ENCODE data around the gene TRIM65.
A peak's percentile ranks its signal among the peaks of the same experiment; 100 is the strongest.
"Not testable (repeated sequence)": the region's sequence is repeated elsewhere in the genome, so short reads cannot be mapped to it uniquely, and the experiment has no call there.

The TRIM65 gene

GRCh38 chr17:75851693-75851991 lies 45.1 kb downstream of the TRIM65 start:
- not testable (repeated sequence) for H3K4me1 ChIP-seq (ENCODE audit: control insufficient read depth, insufficient read depth, low read length); H3K27me3 ChIP-seq (ENCODE audit: control insufficient read depth, insufficient read depth, low read length); H3K4me3 ChIP-seq (ENCODE audit: low read length); H3K9me3 ChIP-seq (ENCODE audit: control insufficient read depth, insufficient read depth, low read length); H3K27ac ChIP-seq (ENCODE audit: low read length); DNase-seq (ENCODE audit: low read depth, low spot score)
- no CpG with 5 or more reads among the region's 15 CpGs for WGBS (ENCODE audit: insufficient coverage, insufficient read length)
- H3K36me3 ChIP-seq (ENCODE audit: control insufficient read depth, insufficient read depth, low read length) = peaks cover 22% of the 10 kb centered on the region

GRCh38 chr17:75850928-75851692 lies 45.6 kb downstream of the TRIM65 start:
- DNase-seq (ENCODE audit: low read depth, low spot score) = no peak
- Histone ChIP-seq H3K4me1 (ENCODE audit: control insufficient read depth, insufficient read depth, low read length) (no peaks in the 10 kb centered on the region), H3K27ac (ENCODE audit: low read length) (no peak overlapping the region), H3K27me3 (ENCODE audit: control insufficient read depth, insufficient read depth, low read length) (no peaks in the 10 kb centered on the region), H3K9me3 (ENCODE audit: control insufficient read depth, insufficient read depth, low read length) (no peaks in the 10 kb centered on the region), H3K36me3 (ENCODE audit: control insufficient read depth, insufficient read depth, low read length) (peaks cover 25% of the 10 kb centered on the region), H3K4me3 (ENCODE audit: low read length) (no peak overlapping the region)
- WGBS (ENCODE audit: insufficient coverage, insufficient read length) = no CpG with 5 or more reads among the region's 12 CpGs

- Histone ChIP-seq H3K9me3 (ENCODE audit: control insufficient read depth, insufficient read depth, low read length) (no peaks in the 10 kb centered on the region), H3K36me3 (ENCODE audit: control insufficient read depth, insufficient read depth, low read length) (peaks cover 29% of the 10 kb centered on the region), H3K4me3 (ENCODE audit: low read length) (no peak overlapping the region), H3K4me1 (ENCODE audit: control insufficient read depth, insufficient read depth, low read length) (peaks cover 4% of the 10 kb centered on the region), H3K27ac (ENCODE audit: low read length) (no peak overlapping the region), H3K27me3 (ENCODE audit: control insufficient read depth, insufficient read depth, low read length) (no peaks in the 10 kb centered on the region)
- no peak for DNase-seq (ENCODE audit: low read depth, low spot score)
- no CpG with 5 or more reads among the region's 9 CpGs for WGBS (ENCODE audit: insufficient coverage, insufficient read length)
Observed at GRCh38 chr17:75849724-75850123, 47.0 kb downstream of the TRIM65 start.

- peaks cover 29% of the 10 kb centered on the region for H3K36me3 ChIP-seq (ENCODE audit: control insufficient read depth, insufficient read depth, low read length)
- no CpG with 5 or more reads among the region's 11 CpGs for WGBS (ENCODE audit: insufficient coverage, insufficient read length)
- H3K4me1 ChIP-seq (ENCODE audit: control insufficient read depth, insufficient read depth, low read length) = peaks cover 5% of the 10 kb centered on the region
- no peak overlapping the region for H3K27ac ChIP-seq (ENCODE audit: low read length)
- DNase-seq (ENCODE audit: low read depth, low spot score) = no peak
- no peaks in the 10 kb centered on the region for H3K27me3 ChIP-seq (ENCODE audit: control insufficient read depth, insufficient read depth, low read length)
- no peaks in the 10 kb centered on the region for H3K9me3 ChIP-seq (ENCODE audit: control insufficient read depth, insufficient read depth, low read length)
- no peak overlapping the region for H3K4me3 ChIP-seq (ENCODE audit: low read length)
Observed at GRCh38 chr17:75849279-75849646, 47.5 kb downstream of the TRIM65 start.

DNA sequence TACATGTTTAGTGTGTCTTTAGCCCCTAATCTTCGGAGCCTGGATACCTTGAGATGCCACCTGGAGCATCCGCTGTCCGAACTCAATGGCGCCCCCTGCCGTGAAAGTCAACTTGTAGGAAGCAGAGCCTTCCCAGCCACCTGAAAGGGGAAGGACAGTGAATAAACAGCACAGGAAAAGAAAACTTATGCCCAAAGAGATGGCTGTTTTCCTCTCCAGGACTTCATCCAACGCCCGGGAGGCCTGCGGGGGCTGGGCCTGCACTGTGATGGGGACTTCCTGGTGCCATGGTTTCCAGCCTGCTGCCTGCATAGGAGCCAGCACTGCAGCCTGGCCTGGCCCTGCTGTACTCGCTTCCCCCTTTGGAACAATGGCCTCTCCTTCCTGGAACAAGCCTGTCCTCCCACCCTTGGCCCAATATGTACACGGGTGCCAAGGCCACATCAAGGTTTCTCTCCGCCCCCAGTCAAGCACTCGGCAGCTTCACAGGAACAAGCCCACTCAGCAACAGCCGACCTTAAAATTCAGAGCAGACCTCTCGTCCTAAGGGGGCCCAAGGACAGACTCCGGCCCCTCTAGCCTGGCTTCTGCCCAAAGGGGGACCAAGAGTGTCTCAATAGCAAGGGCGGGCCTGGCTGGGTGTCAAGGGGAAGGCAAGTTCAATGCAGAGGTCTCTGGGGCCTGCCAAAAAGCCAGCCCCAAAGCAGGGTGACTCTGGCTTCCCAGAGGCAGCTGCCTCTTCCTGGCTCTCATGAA lies 48.0 kb downstream of the TRIM65 start:
- no CpG with 5 or more reads among the region's 16 CpGs for WGBS (ENCODE audit: insufficient coverage, insufficient read length)
- H3K27ac ChIP-seq (ENCODE audit: low read length) = no peak overlapping the region

DNA sequence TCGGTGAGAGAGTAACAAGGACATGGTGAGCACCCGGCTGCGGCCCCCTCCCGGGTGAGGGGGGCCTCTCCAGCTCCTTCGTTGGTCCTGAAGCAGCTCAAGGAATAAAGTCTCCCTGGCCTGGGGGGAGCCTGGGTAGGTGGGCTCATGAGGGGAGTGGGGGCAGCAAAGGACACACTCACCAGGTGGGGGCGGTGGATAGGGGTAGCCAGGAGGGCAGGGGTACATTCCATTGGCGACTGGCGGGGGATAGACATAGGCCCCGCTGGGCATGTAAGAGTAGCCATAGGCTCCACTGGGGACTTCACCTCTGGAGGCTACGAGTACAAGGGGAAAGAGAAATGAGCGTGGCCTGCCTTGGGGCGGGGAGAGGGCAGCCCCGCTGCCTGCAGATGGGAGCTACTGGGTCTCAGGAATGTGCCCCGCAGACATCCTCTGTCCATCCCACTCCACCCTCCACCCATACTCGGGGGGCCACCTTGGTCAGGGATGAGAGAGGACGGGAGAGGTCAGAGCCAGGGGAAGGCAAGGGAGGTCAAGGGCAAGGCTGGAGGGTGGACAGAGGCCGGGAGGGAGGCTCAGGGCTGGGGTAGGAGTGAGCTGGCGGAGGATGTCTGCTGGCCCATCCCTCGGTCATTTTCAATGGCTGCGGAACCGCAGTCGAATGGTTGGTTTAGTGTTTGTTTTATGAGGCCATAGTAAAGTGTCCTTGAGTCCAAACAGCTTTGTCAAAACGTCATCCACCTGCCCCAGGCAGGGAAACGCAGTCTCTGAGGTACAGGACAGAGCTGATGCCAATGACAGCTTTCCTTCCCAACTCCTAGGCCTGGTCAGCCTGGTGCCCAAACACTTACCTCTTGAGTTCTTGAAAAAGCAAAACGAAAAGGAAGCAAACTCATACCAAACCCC lies 48.9 kb downstream of the TRIM65 start:
- no CpG with 5 or more reads among the region's 25 CpGs for WGBS (ENCODE audit: insufficient coverage, insufficient read length)
- no peak for DNase-seq (ENCODE audit: low read depth, low spot score)
- H3K9me3 ChIP-seq (ENCODE audit: control insufficient read depth, insufficient read depth, low read length) = no peaks in the 10 kb centered on the region
- no peaks in the 10 kb centered on the region for H3K27me3 ChIP-seq (ENCODE audit: control insufficient read depth, insufficient read depth, low read length)
- peaks cover 5% of the 10 kb centered on the region for H3K4me1 ChIP-seq (ENCODE audit: control insufficient read depth, insufficient read depth, low read length)
- H3K36me3 ChIP-seq (ENCODE audit: control insufficient read depth, insufficient read depth, low read length) = peaks cover 29% of the 10 kb centered on the region
- no peak overlapping the region for H3K27ac ChIP-seq (ENCODE audit: low read length)
- no peak overlapping the region for H3K4me3 ChIP-seq (ENCODE audit: low read length)

More for the DNA sequence above, 48.0 kb downstream of the TRIM65 start:
- Histone ChIP-seq H3K27me3 (ENCODE audit: control insufficient read depth, insufficient read depth, low read length) (no peaks in the 10 kb centered on the region), H3K36me3 (ENCODE audit: control insufficient read depth, insufficient read depth, low read length) (peaks cover 29% of the 10 kb centered on the region), H3K4me3 (ENCODE audit: low read length) (no peak overlapping the region), H3K9me3 (ENCODE audit: control insufficient read depth, insufficient read depth, low read length) (no peaks in the 10 kb centered on the region), H3K4me1 (ENCODE audit: control insufficient read depth, insufficient read depth, low read length) (peaks cover 5% of the 10 kb centered on the region)
- DNase-seq (ENCODE audit: low read depth, low spot score) = no peak

DNA sequence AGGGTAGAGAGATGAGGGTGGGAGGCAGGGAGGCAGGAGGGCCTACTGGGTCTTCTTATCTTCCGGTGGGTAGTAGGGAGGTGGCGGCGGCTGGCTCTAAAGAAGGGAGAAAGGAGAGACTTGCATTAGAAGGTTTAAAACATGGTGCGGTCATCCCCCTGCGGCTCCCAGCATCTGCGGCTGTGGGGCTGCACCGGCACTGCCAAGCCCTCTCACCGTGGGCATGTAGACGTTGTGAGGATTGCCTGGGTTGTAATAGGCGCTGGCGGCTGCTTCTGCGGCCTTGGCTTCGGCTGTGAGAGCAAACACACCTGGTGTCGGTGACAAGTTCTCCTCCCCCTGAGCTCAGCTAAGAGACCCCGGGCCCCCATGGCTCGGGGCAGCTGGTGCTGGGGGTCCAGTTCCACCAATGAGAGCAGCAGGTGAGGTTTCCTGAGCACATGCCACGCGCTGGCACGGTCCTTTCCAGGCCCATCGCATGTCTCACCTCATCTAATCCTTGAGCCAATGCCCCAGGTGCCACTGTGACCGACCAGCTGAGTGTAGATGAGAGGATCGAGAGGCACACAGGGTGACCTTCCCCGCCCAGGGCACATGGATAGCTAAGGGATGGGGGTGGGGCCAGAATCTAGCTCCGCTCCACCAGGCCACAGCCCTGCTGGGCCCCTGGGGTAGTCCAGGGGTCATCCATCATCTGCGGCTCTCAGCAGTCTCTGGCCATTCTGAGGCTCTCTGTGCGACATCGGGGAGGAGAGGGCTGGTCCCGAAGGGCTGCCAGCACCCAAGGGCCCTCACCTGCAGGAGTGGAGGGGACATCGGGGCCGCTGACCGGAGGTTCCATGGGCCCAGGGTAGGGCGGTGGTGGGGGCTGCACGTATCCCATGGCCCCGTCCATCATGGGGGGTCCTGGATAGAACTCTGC lies 49.8 kb downstream of the TRIM65 start:
- H3K4me3 ChIP-seq (ENCODE audit: low read length) = no peak overlapping the region
- H3K27ac ChIP-seq (ENCODE audit: low read length) = no peak overlapping the region
- WGBS (ENCODE audit: insufficient coverage, insufficient read length) = no CpG with 5 or more reads among the region's 34 CpGs
- H3K36me3 ChIP-seq (ENCODE audit: control insufficient read depth, insufficient read depth, low read length) = peaks cover 29% of the 10 kb centered on the region
- no peaks in the 10 kb centered on the region for H3K27me3 ChIP-seq (ENCODE audit: control insufficient read depth, insufficient read depth, low read length)
- H3K4me1 ChIP-seq (ENCODE audit: control insufficient read depth, insufficient read depth, low read length) = peaks cover 5% of the 10 kb centered on the region
- no peaks in the 10 kb centered on the region for H3K9me3 ChIP-seq (ENCODE audit: control insufficient read depth, insufficient read depth, low read length)
- DNase-seq (ENCODE audit: low read depth, low spot score) = no peak

DNA sequence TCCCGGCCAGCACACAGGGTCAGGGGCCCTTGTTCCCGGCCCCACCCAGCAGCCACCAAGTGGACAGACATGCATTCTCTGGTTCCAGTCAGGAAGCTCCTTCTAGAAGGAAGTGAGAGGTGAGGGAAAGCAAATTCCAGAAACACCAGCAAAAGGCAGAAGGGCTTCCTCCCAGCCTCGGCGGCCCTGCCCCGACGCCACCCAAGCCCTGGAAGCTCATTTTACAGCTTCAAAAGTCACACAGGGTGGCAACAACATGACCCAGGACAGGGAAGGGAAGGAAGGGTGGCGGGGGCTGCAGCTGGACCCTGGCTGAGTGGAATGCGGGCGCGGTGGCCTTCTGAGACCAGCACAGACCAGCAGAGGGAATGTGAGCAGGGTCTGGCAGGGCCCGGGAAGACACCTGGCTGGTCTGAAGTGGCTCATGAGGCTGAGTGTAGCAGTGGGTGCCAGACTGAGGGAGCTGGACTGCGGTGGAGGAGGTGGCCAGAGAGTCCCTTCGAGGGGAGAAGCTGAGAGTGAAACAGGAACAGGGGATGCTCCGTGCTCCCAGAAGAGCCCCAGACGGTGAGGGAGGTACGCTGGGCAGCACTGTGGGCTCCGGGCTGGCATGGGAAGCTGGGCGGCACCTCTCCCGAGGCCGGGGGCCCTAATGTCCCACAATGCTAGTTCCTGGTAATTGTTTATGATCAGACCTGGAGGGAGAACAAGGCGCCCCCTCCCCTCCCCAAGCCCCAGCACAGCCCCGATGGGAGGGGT lies 50.6 kb downstream of the TRIM65 start:
- DNase-seq (ENCODE audit: low read depth, low spot score) = no peak
- H3K36me3 ChIP-seq (ENCODE audit: control insufficient read depth, insufficient read depth, low read length) = peaks cover 26% of the 10 kb centered on the region
- H3K9me3 ChIP-seq (ENCODE audit: control insufficient read depth, insufficient read depth, low read length) = no peaks in the 10 kb centered on the region
- WGBS (ENCODE audit: insufficient coverage, insufficient read length) = no CpG with 5 or more reads among the region's 22 CpGs
- H3K27me3 ChIP-seq (ENCODE audit: control insufficient read depth, insufficient read depth, low read length) = no peaks in the 10 kb centered on the region
- H3K4me1 ChIP-seq (ENCODE audit: control insufficient read depth, insufficient read depth, low read length) = peaks cover 5% of the 10 kb centered on the region
- H3K27ac ChIP-seq (ENCODE audit: low read length) = no peak overlapping the region
- H3K4me3 ChIP-seq (ENCODE audit: low read length) = no peak overlapping the region

- no CpG with 5 or more reads among the region's 21 CpGs for WGBS (ENCODE audit: insufficient coverage, insufficient read length)
- Histone ChIP-seq H3K4me1 (ENCODE audit: control insufficient read depth, insufficient read depth, low read length) (peaks cover 5% of the 10 kb centered on the region), H3K36me3 (ENCODE audit: control insufficient read depth, insufficient read depth, low read length) (peaks cover 26% of the 10 kb centered on the region), H3K9me3 (ENCODE audit: control insufficient read depth, insufficient read depth, low read length) (no peaks in the 10 kb centered on the region), H3K4me3 (ENCODE audit: low read length) (no peak overlapping the region), H3K27ac (ENCODE audit: low read length) (no peak overlapping the region), H3K27me3 (ENCODE audit: control insufficient read depth, insufficient read depth, low read length) (no peaks in the 10 kb centered on the region)
- DNase-seq (ENCODE audit: low read depth, low spot score) = peak; percentile 75
Observed at GRCh38 chr17:75845058-75845711, 51.6 kb downstream of the TRIM65 start.
